Fibroblast of the aortic adventitia (primary cell): Measurements from ENCODE around the gene ITM2C. TPM values are rescaled to one million over a fixed set of nuclear protein-coding genes. Genes with fewer than 3 reads are reported as not detected.

Experiments used
- DNase-seq: peaks from one replicate; pipeline ENCODE4 v3.0.0-alpha.2; 2010; ENCODE audit warnings: low read depth
- H3K4me3 ChIP-seq: 2 replicates; pipeline ENCODE4 v1.5.1; 2011; ENCODE audit warnings: low read depth, mild to moderate bottlenecking, control low read depth, low read length, moderate library complexity
- CTCF ChIP-seq: IDR thresholded peaks from 2 replicates; pipeline ENCODE4 v1.5.1; 2011; ENCODE audit warnings: mild to moderate bottlenecking, low read length, control low read depth, inconsistent platforms; ENCODE audit not compliant: insufficient read depth
- total RNA-seq: library from RNA; depleted of rRNA; stranded (reverse); fragments of >200 nt; gene quantifications from 2 replicates; pipeline ENCODE4 v1.2.3, GENCODE V29; 2012; ENCODE audit warnings: low replicate concordance

ITM2C gene
- total RNA-seq, 1 donor = 26.5 TPM

GRCh38 chr2:230877116-230877758, 12.5 kb downstream of the ITM2C start:
- TF ChIP-seq CTCF = no peak
- no peak overlapping the region for H3K4me3 ChIP-seq
- DNase-seq = no peak

GRCh38 chr2:230877759-230878598, 13.2 kb downstream of the ITM2C start:
- no peak overlapping the region for H3K4me3 ChIP-seq
- no peak for DNase-seq
- no peak for TF ChIP-seq CTCF

GRCh38 chr2:230878599-230879188, 14.0 kb downstream of the ITM2C start:
- TF ChIP-seq CTCF = no peak
- H3K4me3 ChIP-seq = no peak overlapping the region
- DNase-seq = no peak

- no peak overlapping the region for H3K4me3 ChIP-seq
- no peak for TF ChIP-seq CTCF
- DNase-seq = no peak
Observed at GRCh38 chr2:230879271-230879882, 14.6 kb downstream of the ITM2C start.

- TF ChIP-seq CTCF = no peak
- DNase-seq = no peak
- no peak overlapping the region for H3K4me3 ChIP-seq
Observed at GRCh38 chr2:230879891-230880290, 15.1 kb downstream of the ITM2C start.

- TF ChIP-seq CTCF = no peak
- H3K4me3 ChIP-seq = no peak overlapping the region
- no peak for DNase-seq
Observed at GRCh38 chr2:230881840-230882239, 17.1 kb downstream of the ITM2C start.
